KMS-11 (cell line): ENCODE results near the gene CLMN.

ENCODE experiments used
- H2AFZ ChIP-seq: fragments of 200-600 bp; sonication (generic); 2 replicates; pipeline ENCODE4 v1.6.1; 2016; ENCODE audit warnings: antibody characterized with exemption, mixed run types, low read depth
- H3K27ac ChIP-seq: fragments of 200-600 bp; sonication (generic); 2 replicates; pipeline ENCODE4 v1.6.1; 2016; ENCODE audit warnings: mild to moderate bottlenecking, mixed run types
- H3K27me3 ChIP-seq: fragments of 200-600 bp; sonication (generic); 2 replicates; pipeline ENCODE4 v1.6.1; 2017; ENCODE audit warnings: mild to moderate bottlenecking, low read depth, mixed run types, moderate library complexity; ENCODE audit not compliant: insufficient read depth
- H3K36me3 ChIP-seq: fragments of 200-600 bp; sonication (generic); 2 replicates; pipeline ENCODE4 v1.6.1; 2017; ENCODE audit warnings: mild to moderate bottlenecking, mixed run types; ENCODE audit not compliant: insufficient read depth
- H3K4me1 ChIP-seq: fragments of 200-600 bp; sonication (generic); 2 replicates; pipeline ENCODE4 v1.6.1; 2016; ENCODE audit warnings: mild to moderate bottlenecking, low read depth, mixed run types; ENCODE audit not compliant: poor library complexity, severe bottlenecking
- H3K4me2 ChIP-seq: fragments of 200-600 bp; sonication (generic); 2 replicates; pipeline ENCODE4 v1.7.0; 2016; ENCODE audit warnings: mild to moderate bottlenecking, mixed run types
- H3K4me3 ChIP-seq: fragments of 200-600 bp; sonication (generic); IDR thresholded peaks from 2 replicates; pipeline ENCODE4 v1.6.1; 2017; ENCODE audit warnings: low read depth, low read length, mixed read lengths; ENCODE audit not compliant: insufficient read depth
- H3K79me2 ChIP-seq: fragments of 200-600 bp; sonication (generic); 2 replicates; pipeline ENCODE4 v1.6.1; 2016; ENCODE audit warnings: low read depth, mixed run types; ENCODE audit not compliant: insufficient read depth
- H3K9ac ChIP-seq: fragments of 200-600 bp; sonication (generic); 2 replicates; pipeline ENCODE4 v1.6.1; 2016; ENCODE audit warnings: mild to moderate bottlenecking, mixed run types
- H4K20me1 ChIP-seq: fragments of 200-600 bp; sonication (generic); 2 replicates; pipeline ENCODE4 v1.6.1; 2016; ENCODE audit warnings: mild to moderate bottlenecking, mixed run types; ENCODE audit not compliant: insufficient read depth
- TF ChIP-seq, protein P1 (sequence below): fragments of 200-600 bp; sonication (generic); conservative IDR thresholded peaks from 2 replicates; pipeline ENCODE4 v1.6.1; 2017; ENCODE audit warnings: low read depth, mild to moderate bottlenecking, antibody characterized with exemption, low read length, moderate library complexity, mixed read lengths

Gene CLMN

DNA sequence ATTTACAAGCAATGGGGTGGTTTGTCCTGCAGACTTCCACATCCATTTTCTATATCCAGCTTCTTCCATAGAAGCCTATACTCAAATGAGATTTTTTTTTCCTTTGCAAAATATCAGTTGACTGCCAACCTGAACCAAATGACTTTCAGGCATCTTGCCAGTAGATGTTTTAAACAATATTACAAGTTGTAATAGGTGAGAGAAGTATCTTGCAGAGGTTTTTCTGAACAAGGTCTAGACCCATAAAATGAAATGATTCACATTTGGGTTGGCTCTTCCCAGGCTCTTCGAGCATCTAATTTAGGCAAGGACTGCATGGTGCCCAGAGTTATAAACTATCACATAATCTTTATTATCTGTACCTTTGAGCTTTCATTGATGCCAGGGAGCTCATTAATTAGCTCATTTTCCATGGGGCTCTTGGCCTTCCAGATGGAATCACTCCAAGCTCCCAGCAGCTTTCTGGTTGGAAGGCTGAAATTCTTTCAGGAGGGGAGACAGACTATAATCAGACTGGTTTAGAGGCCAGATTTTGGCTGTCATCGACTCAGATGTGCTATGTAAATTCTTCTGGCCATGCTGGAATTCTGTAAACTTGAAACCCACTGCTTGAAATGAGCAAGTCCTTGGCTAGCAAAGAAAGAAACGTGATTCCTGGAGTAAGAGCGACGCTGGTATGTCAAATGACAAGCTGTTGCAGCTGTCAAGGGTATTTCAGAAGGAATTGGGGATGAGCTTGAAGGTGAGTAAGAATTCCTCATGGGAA, 130.2 kb downstream of the CLMN start:
- no peak overlapping the region for H3K9ac ChIP-seq
- no peaks in the 10 kb centered on the region for H3K4me1 ChIP-seq
- no peaks in the 10 kb centered on the region for H3K36me3 ChIP-seq
- no peak overlapping the region for H3K4me2 ChIP-seq
- no peak overlapping the region for H2AFZ ChIP-seq
- H3K79me2 ChIP-seq, result no peaks in the 10 kb centered on the region
- TF ChIP-seq, protein P1, sequence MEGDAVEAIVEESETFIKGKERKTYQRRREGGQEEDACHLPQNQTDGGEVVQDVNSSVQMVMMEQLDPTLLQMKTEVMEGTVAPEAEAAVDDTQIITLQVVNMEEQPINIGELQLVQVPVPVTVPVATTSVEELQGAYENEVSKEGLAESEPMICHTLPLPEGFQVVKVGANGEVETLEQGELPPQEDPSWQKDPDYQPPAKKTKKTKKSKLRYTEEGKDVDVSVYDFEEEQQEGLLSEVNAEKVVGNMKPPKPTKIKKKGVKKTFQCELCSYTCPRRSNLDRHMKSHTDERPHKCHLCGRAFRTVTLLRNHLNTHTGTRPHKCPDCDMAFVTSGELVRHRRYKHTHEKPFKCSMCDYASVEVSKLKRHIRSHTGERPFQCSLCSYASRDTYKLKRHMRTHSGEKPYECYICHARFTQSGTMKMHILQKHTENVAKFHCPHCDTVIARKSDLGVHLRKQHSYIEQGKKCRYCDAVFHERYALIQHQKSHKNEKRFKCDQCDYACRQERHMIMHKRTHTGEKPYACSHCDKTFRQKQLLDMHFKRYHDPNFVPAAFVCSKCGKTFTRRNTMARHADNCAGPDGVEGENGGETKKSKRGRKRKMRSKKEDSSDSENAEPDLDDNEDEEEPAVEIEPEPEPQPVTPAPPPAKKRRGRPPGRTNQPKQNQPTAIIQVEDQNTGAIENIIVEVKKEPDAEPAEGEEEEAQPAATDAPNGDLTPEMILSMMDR, result no peak
- no peaks in the 10 kb centered on the region for H3K27me3 ChIP-seq
- no peak overlapping the region for H3K27ac ChIP-seq
- no peaks in the 10 kb centered on the region for H4K20me1 ChIP-seq
- H3K4me3 ChIP-seq, result no peak overlapping the region

DNA sequence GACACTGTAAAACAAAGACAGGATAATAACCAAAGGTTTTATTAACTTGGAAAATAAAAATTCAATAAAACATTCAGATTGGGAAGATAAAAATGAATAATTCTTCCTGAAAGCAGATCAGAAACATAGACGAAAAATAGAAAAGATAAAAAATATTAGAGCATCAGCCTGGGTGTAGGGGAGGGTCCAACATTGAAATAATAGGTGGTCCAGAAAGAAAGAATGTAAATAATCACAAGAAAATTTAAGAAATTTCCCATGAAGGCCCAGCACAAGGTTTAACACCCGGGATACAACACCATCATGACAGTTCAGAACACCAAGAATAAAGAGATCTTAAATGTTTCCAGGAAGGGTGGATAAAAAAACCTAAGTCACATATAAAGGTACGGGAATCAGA, 131.3 kb downstream of the CLMN start:
- no peaks in the 10 kb centered on the region for H3K79me2 ChIP-seq
- TF ChIP-seq, protein P1, result no peak
- H3K9ac ChIP-seq, result no peak overlapping the region
- no peak overlapping the region for H3K27ac ChIP-seq
- H3K4me1 ChIP-seq, result no peaks in the 10 kb centered on the region
- no peaks in the 10 kb centered on the region for H4K20me1 ChIP-seq
- no peaks in the 10 kb centered on the region for H3K27me3 ChIP-seq
- H2AFZ ChIP-seq, result no peak overlapping the region
- H3K4me2 ChIP-seq, result no peak overlapping the region
- no peak overlapping the region for H3K4me3 ChIP-seq
- H3K36me3 ChIP-seq, result no peaks in the 10 kb centered on the region

DNA sequence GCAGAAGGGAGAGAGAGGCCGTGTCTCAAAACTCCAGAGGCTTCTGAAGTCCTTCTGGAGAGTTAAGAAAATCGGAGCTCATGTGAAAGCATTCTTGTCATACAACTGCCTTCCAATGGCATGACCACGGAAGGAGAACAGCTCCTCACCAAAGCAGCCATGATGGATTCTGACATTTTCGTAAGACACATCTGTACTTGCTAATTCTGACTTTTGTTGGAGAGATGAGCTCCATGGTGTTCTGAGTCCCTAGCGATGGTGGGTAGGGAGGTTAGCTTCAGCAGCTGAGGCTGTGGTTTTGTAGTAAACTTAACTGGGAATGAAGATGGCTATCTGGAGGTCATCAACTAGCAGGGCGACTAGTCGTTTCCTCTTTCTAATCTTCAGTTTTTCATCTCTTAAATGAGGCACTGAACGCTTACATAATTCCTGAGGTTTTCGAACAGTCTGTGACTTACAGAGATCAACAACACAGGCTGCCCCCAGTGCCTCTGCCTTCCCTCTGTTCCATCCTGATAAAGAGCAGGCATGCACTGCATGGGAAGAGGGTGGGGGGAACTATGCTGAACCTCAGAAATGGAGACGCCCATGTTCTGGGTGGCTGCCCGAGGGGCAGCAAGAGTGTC, 133.8 kb downstream of the CLMN start:
- Histone ChIP-seq H3K4me2 (no peak overlapping the region), H3K4me3 (no peak overlapping the region), H3K79me2 (no peaks in the 10 kb centered on the region), H3K36me3 (no peaks in the 10 kb centered on the region), H4K20me1 (no peaks in the 10 kb centered on the region), H3K27me3 (no peaks in the 10 kb centered on the region), H3K27ac (no peak overlapping the region), H3K9ac (no peak overlapping the region), H3K4me1 (no peaks in the 10 kb centered on the region), H2AFZ (no peak overlapping the region)
- TF ChIP-seq, protein P1, result no peak

DNA sequence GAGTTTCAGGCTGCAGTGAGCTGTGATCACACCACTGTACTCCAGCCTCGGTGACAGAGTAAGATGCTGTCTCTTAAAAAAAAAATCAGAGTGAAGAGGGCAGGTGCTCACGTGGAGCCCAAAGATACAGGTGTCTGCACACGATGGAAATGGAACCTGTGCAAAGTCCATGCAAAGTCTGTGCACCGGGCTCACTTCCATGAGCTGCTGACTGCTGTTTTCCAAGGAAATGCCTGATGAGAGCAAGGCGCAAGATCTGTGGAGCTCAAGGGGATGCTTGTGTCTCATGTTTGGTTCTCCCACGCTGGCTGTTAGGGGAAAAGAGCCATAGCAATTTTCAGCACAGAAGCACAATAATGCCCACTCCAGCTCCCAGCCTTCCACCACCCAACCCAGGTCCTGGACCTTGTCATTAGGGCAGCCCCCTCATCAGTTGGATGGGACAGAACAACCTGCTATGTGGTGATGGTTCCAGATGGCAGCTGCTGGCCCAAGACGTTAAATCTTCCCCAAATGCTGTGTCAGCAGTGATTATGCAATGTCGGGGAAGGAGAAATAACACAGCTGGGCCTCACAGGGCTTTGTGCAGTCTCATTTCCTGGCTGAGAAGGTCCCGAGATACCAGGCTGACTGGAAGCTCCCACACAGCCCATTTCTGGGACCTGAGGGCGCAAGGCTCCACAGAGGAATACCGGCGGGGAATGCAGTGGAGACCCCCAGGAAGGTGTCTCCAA, 134.5 kb downstream of the CLMN start:
- no peaks in the 10 kb centered on the region for H3K27me3 ChIP-seq
- H3K9ac ChIP-seq, result no peak overlapping the region
- no peak overlapping the region for H3K4me3 ChIP-seq
- no peak overlapping the region for H2AFZ ChIP-seq
- H3K4me2 ChIP-seq, result no peak overlapping the region
- H3K79me2 ChIP-seq, result no peaks in the 10 kb centered on the region
- no peak overlapping the region for H3K27ac ChIP-seq
- H3K4me1 ChIP-seq, result no peaks in the 10 kb centered on the region
- no peaks in the 10 kb centered on the region for H3K36me3 ChIP-seq
- TF ChIP-seq, protein P1, result no peak
- H4K20me1 ChIP-seq, result no peaks in the 10 kb centered on the region
